ENCODE data around the gene KCNG2.

Gene KCNG2

GRCh38 chr18:79819064-79819967 lies 21.6 kb downstream of the KCNG2 start:
- no peak for DNase-seq (ENCODE audit: low read depth in 2 of 2)

GRCh38 chr18:79819968-79820351 lies 22.2 kb downstream of the KCNG2 start:
- DNase-seq (ENCODE audit: low read depth in 2 of 2), result no peak

GRCh38 chr18:79823120-79823519 lies 25.4 kb downstream of the KCNG2 start:
- no peak for DNase-seq (ENCODE audit: low read depth in 2 of 2)

GRCh38 chr18:79825913-79826312 lies 28.2 kb downstream of the KCNG2 start:
- no peak for DNase-seq (ENCODE audit: low read depth in 2 of 2)

- no peak for DNase-seq (ENCODE audit: low read depth in 2 of 2)
These were observed 29.2 kb downstream of the KCNG2 start for GRCh38 chr18:79826966-79827365.

- DNase-seq (ENCODE audit: low read depth in 2 of 2), result no peak
These were observed 30.5 kb downstream of the KCNG2 start for GRCh38 chr18:79828258-79828657.

GRCh38 chr18:79829136-79829854 lies 31.6 kb downstream of the KCNG2 start:
- no peak for DNase-seq (ENCODE audit: low read depth in 2 of 2)

DNA sequence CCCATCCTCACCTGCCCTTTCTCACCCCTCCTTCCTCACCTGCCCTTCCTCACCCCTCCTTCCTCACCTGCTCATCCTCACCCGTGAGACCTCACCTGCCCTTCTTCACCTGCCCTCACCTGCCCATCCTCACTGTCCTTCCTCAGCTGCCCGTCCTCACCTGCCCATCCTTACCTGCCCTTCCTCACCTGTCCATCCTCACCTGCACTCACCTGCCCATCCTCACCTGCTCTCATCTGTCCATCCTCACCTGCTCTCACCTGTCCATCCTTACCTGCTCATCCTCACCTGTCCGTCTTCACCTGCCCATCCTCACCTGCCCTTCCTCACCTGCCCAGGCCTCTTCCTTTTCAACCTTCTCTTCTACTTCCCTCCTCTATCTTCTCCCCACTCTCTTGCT lies 34.4 kb downstream of the KCNG2 start:
- no peak for DNase-seq (ENCODE audit: low read depth in 2 of 2)

DNA sequence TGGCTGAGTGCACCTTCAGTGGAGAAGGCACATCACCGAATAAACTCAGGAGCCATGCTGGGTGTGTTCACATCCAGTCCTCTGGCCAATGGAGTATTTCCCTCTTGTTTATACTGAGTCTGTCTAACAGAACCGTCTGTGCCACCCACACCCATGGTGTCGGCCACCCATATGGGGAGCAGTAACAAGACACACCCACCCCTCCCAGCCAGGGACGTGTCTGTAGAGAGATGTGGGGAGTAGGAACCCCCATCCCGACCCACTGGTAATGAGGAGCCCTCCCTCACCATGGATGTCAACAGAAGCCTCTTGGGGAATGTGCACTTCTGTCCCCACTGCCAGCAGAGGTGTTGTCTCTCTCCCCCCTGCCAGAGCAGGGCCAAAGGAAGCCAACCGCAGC lies 37.1 kb downstream of the KCNG2 start:
- no peak for DNase-seq (ENCODE audit: low read depth in 2 of 2)

DNA sequence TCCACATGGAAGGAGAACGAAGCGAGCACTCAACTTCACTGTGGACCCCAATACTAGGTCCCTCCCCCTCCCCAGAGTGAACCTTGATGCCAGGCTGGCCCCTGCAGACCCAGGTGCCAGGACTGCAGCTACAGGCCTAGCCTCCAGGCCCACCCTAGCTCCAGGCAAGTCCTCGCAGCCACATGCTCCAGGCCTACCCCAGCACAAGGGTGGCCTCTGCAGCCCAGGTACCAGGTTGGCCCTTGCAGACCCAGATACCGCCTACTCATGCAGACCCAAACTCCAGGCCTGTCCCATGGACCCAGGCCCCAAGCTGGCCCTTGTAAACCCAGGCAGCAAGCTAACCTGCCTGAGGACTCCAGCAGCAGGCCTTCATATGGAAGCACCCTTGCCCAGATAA lies 44.2 kb downstream of the KCNG2 start:
- DNase-seq (ENCODE audit: low read depth in 2 of 2), result no peak

DNA sequence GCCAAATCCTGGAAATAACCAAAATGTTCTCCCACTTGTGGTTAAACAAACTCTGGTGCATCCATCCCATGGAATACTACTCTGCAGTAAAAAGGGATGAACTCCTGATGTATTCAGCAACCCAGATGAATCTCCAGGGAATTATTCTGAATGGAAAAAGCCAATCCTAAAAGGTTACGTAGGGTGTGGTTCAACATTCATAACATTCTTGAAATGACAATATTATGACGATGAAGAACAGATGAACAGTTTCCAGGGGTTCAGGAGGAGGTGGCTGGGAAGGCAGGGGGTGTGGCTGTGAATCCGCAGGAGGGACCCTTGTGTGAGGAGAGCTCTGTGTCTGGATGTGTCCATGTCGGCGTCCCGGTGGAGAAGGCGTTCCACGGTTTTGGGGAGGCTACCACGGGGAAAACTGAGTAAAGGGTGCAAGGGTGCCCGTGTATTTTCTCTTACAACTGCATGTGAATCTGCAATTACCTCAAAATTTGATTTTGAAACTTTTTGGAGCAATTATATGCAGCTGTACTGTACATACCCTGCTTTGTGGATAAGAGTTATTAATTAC lies 47.3 kb downstream of the KCNG2 start:
- DNase-seq (ENCODE audit: low read depth in 2 of 2), result no peak

DNA sequence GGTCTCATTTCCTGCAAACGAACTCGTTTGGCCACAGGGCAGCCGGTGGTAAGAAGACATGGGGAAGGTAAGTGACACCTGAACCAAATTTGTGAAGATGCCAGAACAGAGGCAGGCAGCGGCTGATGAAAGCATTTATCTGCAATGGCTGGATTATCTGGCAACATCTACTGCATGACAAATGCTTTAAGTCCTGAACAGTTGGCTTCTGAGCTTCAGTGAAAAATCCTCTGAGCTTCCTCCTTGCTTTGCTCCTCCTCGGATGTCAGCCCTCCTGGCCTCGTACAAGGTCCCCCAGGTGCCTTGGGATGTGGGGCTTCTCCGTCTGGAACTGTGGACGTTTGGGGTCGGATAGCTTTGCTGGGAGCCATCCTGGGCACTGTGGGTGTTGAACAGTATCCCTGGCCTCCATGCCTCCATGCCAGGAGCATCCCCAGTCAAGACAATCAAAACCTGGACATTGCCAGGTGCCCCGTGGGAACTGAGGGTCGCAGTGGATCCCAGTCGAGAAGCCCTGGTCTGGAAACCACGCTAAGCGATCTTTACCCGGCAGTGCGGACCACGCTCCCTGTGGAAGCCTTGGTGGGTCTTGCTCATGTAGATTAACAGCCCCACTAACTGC lies 49.3 kb downstream of the KCNG2 start:
- DNase-seq (ENCODE audit: low read depth in 2 of 2), result no peak

GRCh38 chr18:79847606-79848293 lies 50.0 kb downstream of the KCNG2 start:
- DNase-seq (ENCODE audit: low read depth in 2 of 2), result no peak

DNA sequence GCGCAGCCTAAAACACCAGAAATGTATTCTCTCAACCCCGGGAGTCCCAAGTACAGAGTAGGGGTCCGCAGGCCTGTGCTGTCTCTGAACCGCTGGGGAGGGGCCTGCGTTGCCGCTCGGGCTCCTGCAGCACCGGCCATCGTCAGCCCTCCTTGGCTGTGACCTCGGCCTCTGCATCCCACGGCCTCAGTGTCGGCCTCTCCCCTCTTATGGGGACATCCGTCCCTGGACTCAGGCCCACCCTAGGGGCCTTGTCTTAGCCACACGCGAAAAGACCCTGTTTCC lies 50.5 kb downstream of the KCNG2 start:
- no peak for DNase-seq (ENCODE audit: low read depth in 2 of 2)

- no peak for DNase-seq (ENCODE audit: low read depth in 2 of 2)
These were observed 51.0 kb downstream of the KCNG2 start for GRCh38 chr18:79848579-79849327.

- no peak for DNase-seq (ENCODE audit: low read depth in 2 of 2)
These were observed 51.8 kb downstream of the KCNG2 start for GRCh38 chr18:79849328-79850207.

GRCh38 chr18:79850731-79851130 lies 53.0 kb downstream of the KCNG2 start:
- DNase-seq (ENCODE audit: low read depth in 2 of 2), result no peak

DNA sequence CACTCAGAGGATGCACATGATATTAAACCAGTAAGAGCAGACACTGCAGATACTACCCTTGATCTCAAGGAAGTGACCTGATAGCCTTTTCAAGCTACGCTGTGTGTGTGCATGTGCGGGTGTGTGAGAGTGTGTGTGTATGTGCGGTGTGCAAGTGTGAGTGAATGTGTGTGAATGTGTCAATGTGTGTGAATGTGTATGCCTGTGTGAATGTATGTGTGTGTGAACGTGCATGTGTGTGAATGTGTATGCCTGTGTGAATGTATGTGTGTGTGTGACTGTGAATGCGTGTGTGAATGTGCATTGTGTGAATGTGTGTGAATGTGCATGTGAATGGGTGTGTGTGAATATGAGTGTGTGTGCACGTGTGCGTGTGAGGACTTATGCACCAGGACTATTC lies 53.8 kb downstream of the KCNG2 start:
- no peak for DNase-seq (ENCODE audit: low read depth in 2 of 2)

- no peak for DNase-seq (ENCODE audit: low read depth in 2 of 2)
These were observed 54.2 kb downstream of the KCNG2 start for GRCh38 chr18:79851950-79852349.

- no peak for DNase-seq (ENCODE audit: low read depth in 2 of 2)
These were observed 55.0 kb downstream of the KCNG2 start for GRCh38 chr18:79852561-79853302.
